NCI-H82 treated with DMSO at 0.1 percent for 48 hours (cell line): ENCODE measurements around the gene GPR139.

Experiments
- DNase-seq: peaks from one replicate; lab custom pipeline; 2025; ENCODE audit not compliant: unreplicated experiment; lab: John Stamatoyannopoulos, UW

The GPR139 gene

GRCh38 chr16:19991614-19992013 lies 82.1 kb downstream of the GPR139 start:
- DNase-seq, result no peak

GRCh38 chr16:19984135-19984534 lies 89.6 kb downstream of the GPR139 start:
- peak; percentile 78 for DNase-seq
